Mesenchymal stem cell (in vitro differentiated cells and primary cell): ENCODE results near the gene IRF7.

ENCODE experiments used
- DNase-seq: peaks from one replicate; pipeline ENCODE4 v3.0.0-alpha.2; 2013
- H2AFZ ChIP-seq: one replicate; pipeline ENCODE4 v1.6.1; 2013; ENCODE audit warnings: low read depth, mild to moderate bottlenecking, control low read depth, inconsistent platforms, low read length, moderate library complexity
- H2AK5ac ChIP-seq: 2 replicates; pipeline ENCODE4 v1.6.1; 2013; ENCODE audit warnings: low read length, moderate library complexity, mild to moderate bottlenecking, inconsistent platforms; ENCODE audit not compliant: severe bottlenecking
- H2BK120ac ChIP-seq: one replicate; pipeline ENCODE4 v1.6.1; 2013; ENCODE audit warnings: low read depth, mild to moderate bottlenecking, inconsistent platforms, low read length, moderate library complexity
- H2BK12ac ChIP-seq, 2 experiments: one replicate each; pipeline ENCODE4 v1.6.1; 2013; ENCODE audit warnings: inconsistent platforms in 2 of 2, low read length in 2 of 2, mild to moderate bottlenecking in 2 of 2, moderate library complexity in 2 of 2, control low read depth in 1 of 2
- H2BK15ac ChIP-seq: one replicate; pipeline ENCODE4 v1.6.1; 2013; ENCODE audit warnings: mild to moderate bottlenecking, low read depth, inconsistent platforms; ENCODE audit not compliant: poor library complexity, severe bottlenecking
- H2BK5ac ChIP-seq: 2 replicates; pipeline ENCODE4 v1.6.1; 2013; ENCODE audit warnings: low read depth, mild to moderate bottlenecking, low read length, control low read depth, inconsistent platforms; ENCODE audit not compliant: poor library complexity, severe bottlenecking
- H3K14ac ChIP-seq, 2 experiments: one replicate each; pipeline ENCODE4 v1.6.1; 2013; ENCODE audit warnings: inconsistent platforms in 2 of 2, low read length in 2 of 2, control low read depth in 1 of 2, mild to moderate bottlenecking in 1 of 2, moderate library complexity in 1 of 2
- H3K18ac ChIP-seq, 2 experiments: one replicate each; pipeline ENCODE4 v1.6.1; 2013; ENCODE audit warnings: inconsistent platforms in 2 of 2, low read length in 2 of 2, control low read depth in 1 of 2, low read depth in 1 of 2, mild to moderate bottlenecking in 1 of 2
- H3K23ac ChIP-seq, 2 experiments: one replicate each; pipeline ENCODE4 v1.6.1; 2013; ENCODE audit warnings: inconsistent platforms in 2 of 2, low read length in 2 of 2, mild to moderate bottlenecking in 2 of 2, moderate library complexity in 2 of 2, control low read depth in 1 of 2
- H3K27ac ChIP-seq: 2 replicates; pipeline ENCODE4 v1.5.1; 2013; ENCODE audit warnings: mild to moderate bottlenecking, moderate library complexity, low read length, control low read depth, inconsistent platforms; ENCODE audit not compliant: poor library complexity, severe bottlenecking
- H3K27me3 ChIP-seq, 2 experiments: 2 replicates each; pipeline versions ENCODE4 v1.6.1 to v1.7.0; 2013; ENCODE audit warnings: low read length in 2 of 2, mild to moderate bottlenecking in 2 of 2, moderate library complexity in 2 of 2, control low read depth in 1 of 2, inconsistent platforms in 1 of 2; ENCODE audit not compliant: control insufficient read depth in 1 of 2, insufficient read depth in 1 of 2
- H3K36me3 ChIP-seq, 2 experiments: 2 replicates each; pipeline versions ENCODE4 v1.6.1 to v1.7.0; 2013; ENCODE audit warnings: low read length in 2 of 2, control low read depth in 1 of 2, inconsistent platforms in 1 of 2, low read depth in 1 of 2, mild to moderate bottlenecking in 1 of 2; ENCODE audit not compliant: insufficient read depth in 2 of 2, control insufficient read depth in 1 of 2
- H3K4ac ChIP-seq, 2 experiments: one replicate each; pipeline ENCODE4 v1.6.1; 2013; ENCODE audit warnings: inconsistent platforms in 2 of 2, low read length in 2 of 2, mild to moderate bottlenecking in 2 of 2, moderate library complexity in 2 of 2, control low read depth in 1 of 2, low read depth in 1 of 2
- H3K4me1 ChIP-seq: 2 replicates; pipeline ENCODE4 v1.6.1; 2013; ENCODE audit warnings: low read depth, low read length, control low read depth; ENCODE audit not compliant: control insufficient read depth, insufficient read depth
- H3K4me2 ChIP-seq: 2 replicates; pipeline ENCODE4 v1.6.1; 2013; ENCODE audit warnings: low read length, mild to moderate bottlenecking, inconsistent platforms; ENCODE audit not compliant: poor library complexity, severe bottlenecking
- H3K4me3 ChIP-seq, 2 experiments: 2 replicates each; pipeline versions ENCODE4 v1.5.1 to v1.7.0; 2013; ENCODE audit warnings: low read length in 2 of 2, mild to moderate bottlenecking in 2 of 2, control low read depth in 1 of 2, low read depth in 1 of 2; ENCODE audit not compliant: insufficient read depth in 1 of 2
- H3K79me1 ChIP-seq: replicated peaks from 2 replicates; pipeline ENCODE4 v1.6.1; 2013; ENCODE audit warnings: mild to moderate bottlenecking, control low read depth, low read length, inconsistent platforms; ENCODE audit not compliant: poor library complexity, severe bottlenecking
- H3K9ac ChIP-seq: 2 replicates; pipeline ENCODE4 v1.7.0; 2013; ENCODE audit warnings: mild to moderate bottlenecking, low read length, moderate library complexity
- H3K9me3 ChIP-seq: 2 replicates; pipeline ENCODE4 v1.7.0; 2013; ENCODE audit warnings: mild to moderate bottlenecking, low read length; ENCODE audit not compliant: control insufficient read depth
- H4K8ac ChIP-seq: one replicate; pipeline ENCODE4 v1.6.1; 2013; ENCODE audit warnings: inconsistent platforms, mild to moderate bottlenecking, low read length, moderate library complexity
- H4K91ac ChIP-seq: one replicate; pipeline ENCODE4 v1.6.1; 2013; ENCODE audit warnings: mild to moderate bottlenecking, low read length, inconsistent platforms
- WGBS: methylation state at CpG from one replicate; pipeline ENCODE4 v1.1.7; 2013; ENCODE audit warnings: mixed read lengths; 5-methylcytosine and 5-hydroxymethylcytosine counted together

The IRF7 gene

GRCh38 chr11:620935-621814 lies 5.4 kb upstream of the IRF7 start:
- no peak overlapping the region for H3K4me3 ChIP-seq
- 88% methylated on average over 45 of the region's 45 CpGs for WGBS

DNA sequence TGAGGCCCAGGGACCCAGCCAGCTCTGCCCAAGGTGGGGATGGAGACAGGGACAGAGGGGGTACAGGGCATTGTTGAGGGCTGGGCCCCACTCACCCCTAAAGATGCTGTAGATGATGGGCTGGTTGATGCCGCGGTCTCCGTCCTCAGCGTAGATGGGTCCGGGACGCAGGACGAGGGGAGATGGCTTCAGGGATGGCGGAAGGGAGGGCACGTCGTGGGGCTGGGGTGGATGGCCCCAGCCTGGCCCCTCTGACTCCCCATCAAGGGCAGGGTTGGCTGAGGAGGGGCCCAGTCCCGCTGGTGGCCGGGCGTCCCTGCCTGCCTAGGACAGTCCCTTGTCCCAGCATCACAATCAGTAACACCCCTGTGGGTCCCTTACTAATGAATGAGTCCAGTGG lies 4.5 kb upstream of the IRF7 start:
- Histone ChIP-seq H4K91ac (peak overlapping the region; percentile 54), H3K4me3 (no peak overlapping the region), H2BK12ac (no peak overlapping the region), H3K27me3 (peaks cover 0 to 3% of the 10 kb centered on the region in 2 experiments), H2BK15ac (no peak overlapping the region), H3K4me1 (peaks cover 22% of the 10 kb centered on the region), H3K23ac (no peak overlapping the region), H3K27ac (no peak overlapping the region), H3K4me2 (no peak overlapping the region), H3K9ac (no peak overlapping the region), H3K36me3 (peaks cover 8 to 71% of the 10 kb centered on the region in 2 experiments), H2AFZ (no peak overlapping the region), H2AK5ac (no peak overlapping the region), H3K18ac (no peak overlapping the region), H3K79me1 (peaks cover 26% of the 10 kb centered on the region), H3K14ac (no peak overlapping the region), H2BK5ac (no peak overlapping the region), H3K9me3 (no peaks in the 10 kb centered on the region), H2BK120ac (no peak overlapping the region), H3K4ac (no peak overlapping the region), H4K8ac (no peak overlapping the region)
- no peak for DNase-seq
- 96% methylated on average over 13 of the region's 13 CpGs for WGBS

More at GRCh38 chr11:620935-621814, 5.4 kb upstream of the IRF7 start:
- H2AK5ac ChIP-seq: no peak overlapping the region
- no peak for DNase-seq
- H2BK15ac ChIP-seq: no peak overlapping the region
- no peaks in the 10 kb centered on the region for H3K9me3 ChIP-seq
- H2BK120ac ChIP-seq: no peak overlapping the region
- peaks cover 5 to 13% of the 10 kb centered on the region in 2 experiments for H3K27me3 ChIP-seq
- H3K4me1 ChIP-seq: peaks cover 17% of the 10 kb centered on the region
- H3K4ac ChIP-seq: no peak overlapping the region
- peaks cover 26% of the 10 kb centered on the region for H3K79me1 ChIP-seq
- no peak overlapping the region for H3K27ac ChIP-seq
- H2AFZ ChIP-seq: no peak overlapping the region
- no peak overlapping the region for H3K18ac ChIP-seq
- H2BK5ac ChIP-seq: no peak overlapping the region
- no peak overlapping the region for H2BK12ac ChIP-seq
- H4K8ac ChIP-seq: no peak overlapping the region
- H3K14ac ChIP-seq: no peak overlapping the region
- H3K36me3 ChIP-seq: peaks cover 8 to 78% of the 10 kb centered on the region in 2 experiments
- no peak overlapping the region for H3K23ac ChIP-seq
- no peak overlapping the region for H3K4me2 ChIP-seq
- peak overlapping the region; percentile 20 for H4K91ac ChIP-seq
- no peak overlapping the region for H3K9ac ChIP-seq

DNA sequence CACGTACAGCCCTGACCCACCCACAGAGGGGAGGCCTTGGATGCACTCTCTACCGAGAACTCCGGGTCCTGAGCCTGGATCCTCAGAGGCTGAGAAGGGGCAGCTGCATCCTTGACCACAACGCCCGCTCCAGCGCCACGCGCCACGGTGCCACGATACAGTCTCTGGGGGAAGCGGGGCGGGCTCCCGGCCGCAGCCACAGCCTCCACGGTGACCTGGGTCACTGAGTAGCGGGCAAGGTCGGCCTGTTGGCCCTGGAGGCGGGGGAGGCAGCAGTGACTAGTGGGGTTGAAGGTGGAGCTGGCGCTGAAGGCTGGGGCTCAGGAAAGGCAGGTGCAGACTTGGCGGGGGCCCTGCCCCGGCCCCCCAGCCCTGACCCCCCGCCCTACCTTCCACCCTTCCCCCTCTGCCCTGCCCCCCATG lies 3.9 kb upstream of the IRF7 start:
- H2AK5ac ChIP-seq: no peak overlapping the region
- peaks cover 26% of the 10 kb centered on the region for H3K79me1 ChIP-seq
- H2BK5ac ChIP-seq: no peak overlapping the region
- H3K14ac ChIP-seq: no peak overlapping the region
- no peak overlapping the region for H4K8ac ChIP-seq
- WGBS: 96% methylated on average over 16 of the region's 22 CpGs
- H3K9ac ChIP-seq: no peak overlapping the region
- H3K27ac ChIP-seq: no peak overlapping the region
- H2BK120ac ChIP-seq: no peak overlapping the region
- H4K91ac ChIP-seq: no peak overlapping the region
- peaks cover 26% of the 10 kb centered on the region for H3K4me1 ChIP-seq
- H3K9me3 ChIP-seq: no peaks in the 10 kb centered on the region
- no peak overlapping the region for H3K4ac ChIP-seq
- no peak overlapping the region for H2BK15ac ChIP-seq
- peaks cover 8 to 74% of the 10 kb centered on the region in 2 experiments for H3K36me3 ChIP-seq
- no peak overlapping the region for H2AFZ ChIP-seq
- H3K4me2 ChIP-seq: no peak overlapping the region
- no peak overlapping the region for H3K4me3 ChIP-seq
- no peak for DNase-seq
- no peak overlapping the region for H3K23ac ChIP-seq
- H3K18ac ChIP-seq: no peak overlapping the region
- peaks cover 0 to 2% of the 10 kb centered on the region in 2 experiments for H3K27me3 ChIP-seq
- no peak overlapping the region for H2BK12ac ChIP-seq

- H3K4me1 ChIP-seq: peaks cover 29% of the 10 kb centered on the region
- H2BK120ac ChIP-seq: no peak overlapping the region
Measured at GRCh38 chr11:618856-619627, 3.3 kb upstream of the IRF7 start.

More at GRCh38 chr11:618856-619627, 3.3 kb upstream of the IRF7 start:
- Histone ChIP-seq H3K18ac (no peak overlapping the region), H3K27me3 (no peaks in the 10 kb centered on the region), H3K4me3 (peak overlapping the region in 1 of 2 experiments; percentile 26), H4K8ac (no peak overlapping the region), H3K23ac (no peak overlapping the region), H3K79me1 (peaks cover 30% of the 10 kb centered on the region), H3K4me2 (no peak overlapping the region), H3K9me3 (no peaks in the 10 kb centered on the region), H2BK12ac (no peak overlapping the region), H3K14ac (no peak overlapping the region), H2AFZ (no peak overlapping the region), H2AK5ac (no peak overlapping the region), H3K4ac (no peak overlapping the region), H2BK15ac (no peak overlapping the region), H3K9ac (no peak overlapping the region), H3K36me3 (peaks cover 8 to 74% of the 10 kb centered on the region in 2 experiments), H3K27ac (no peak overlapping the region), H2BK5ac (no peak overlapping the region), H4K91ac (no peak overlapping the region)
- no peak for DNase-seq
- 94% methylated on average over 22 of the region's 24 CpGs for WGBS
